ENCODE measurements around the gene ARF3. TPM values are rescaled to one million over a fixed set of nuclear protein-coding genes. Genes with fewer than 3 reads are reported as not detected.

Gene ARF3
- total and polyA plus RNA-seq, 2 experiments from 2014 or later = 65.0 to 87.7 TPM

DNA sequence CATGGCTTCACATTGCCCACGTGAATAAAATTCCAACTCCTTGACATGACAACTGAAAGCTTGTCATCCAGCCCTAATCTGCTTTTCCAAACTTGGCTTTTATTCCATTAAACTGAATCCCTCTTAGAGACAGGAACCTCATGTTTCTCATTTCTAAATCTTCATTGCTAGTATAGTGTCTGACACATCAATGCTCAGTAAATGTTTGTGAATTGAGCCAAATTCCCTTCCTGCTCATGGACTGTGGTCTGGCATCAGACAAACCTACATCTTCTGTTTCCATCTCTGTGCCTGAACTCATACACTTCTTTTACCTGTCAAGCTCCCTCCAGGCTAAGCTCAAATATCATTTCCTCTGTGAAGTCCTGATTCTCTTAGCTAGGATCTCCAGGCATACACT, 27.7 kb downstream of the ARF3 start:
- H3K27me3 ChIP-seq (replicated peaks; ENCODE audit: insufficient read depth) = no peaks in the 10 kb centered on the region
- H3K9ac ChIP-seq = no peak overlapping the region
- H3K9me2 ChIP-seq (ENCODE audit: insufficient read depth) = no peaks in the 10 kb centered on the region
- in situ Hi-C loops (cut with MboI) = no loop called here
- H3F3A ChIP-seq (ENCODE audit: insufficient read depth) = peaks cover 17% of the 10 kb centered on the region; the same call in 1 of the 2 replicates
- no peak overlapping the region for H2AFZ ChIP-seq
- H3K36me3 ChIP-seq (ENCODE audit: low read depth) = peaks cover 20% of the 10 kb centered on the region
- 39 to 52% methylated on average over 1 of the region's 1 CpG for WGBS, 2 experiments (ENCODE audit: low coverage in 1 of 2, low lambda C conversion rate in 2 of 2, missing lambda C conversion rate in 2 of 2)
- no peaks in the 10 kb centered on the region for H3K9me3 ChIP-seq (ENCODE audit: low read depth)
- H4K20me1 ChIP-seq (ENCODE audit: insufficient read depth) = no peaks in the 10 kb centered on the region
- H3K4me3 ChIP-seq = no peak overlapping the region
- H3K4me2 ChIP-seq (ENCODE audit: unreplicated experiment) = no peak overlapping the region
- peaks cover 7% of the 10 kb centered on the region for H3K79me2 ChIP-seq (ENCODE audit: insufficient read depth)
- 0 out of 2 replicates have a peak, but pooled peaks cover 4% of the 10 kb centered on the region for H3K4me1 ChIP-seq (ENCODE audit: insufficient read depth)
- no peak overlapping the region for H3K27ac ChIP-seq
- no peak for TF ChIP-seq EZH2 (IDR thresholded peaks at IDR 0.05; ENCODE audit: insufficient read depth, poor library complexity, severe bottlenecking)
- no peak for TF ChIP-seq EZH2phosphoT487 (IDR thresholded peaks at IDR 0.05; ENCODE audit: insufficient read depth, low read depth)
- DNase-seq = no peak

DNA sequence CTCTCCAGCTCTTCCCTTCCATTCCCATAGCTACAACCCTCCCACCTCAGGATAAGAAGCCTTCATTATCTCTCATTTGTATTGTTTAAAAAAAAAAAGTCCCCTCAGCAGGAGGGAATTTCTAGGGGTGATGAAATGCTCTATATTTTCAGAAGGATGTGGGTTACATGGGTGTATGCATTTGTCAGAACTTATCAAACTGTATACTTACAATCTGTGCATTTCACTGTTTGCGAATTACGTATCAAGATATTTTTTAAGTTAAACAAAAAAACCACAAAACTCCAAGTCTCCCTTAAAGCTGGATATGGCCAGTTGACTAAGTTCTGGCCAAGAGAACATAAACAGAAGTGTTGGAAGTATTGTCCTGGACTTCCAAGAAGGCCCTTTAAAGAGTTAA, 30.0 kb downstream of the ARF3 start:
- H4K20me1 ChIP-seq (ENCODE audit: insufficient read depth) = no peaks in the 10 kb centered on the region
- no peak for DNase-seq
- peaks cover 18% of the 10 kb centered on the region for H3K36me3 ChIP-seq (ENCODE audit: low read depth)
- H3K4me3 ChIP-seq = no peak overlapping the region
- H3K79me2 ChIP-seq (ENCODE audit: insufficient read depth) = no peaks in the 10 kb centered on the region
- TF ChIP-seq EZH2phosphoT487 (IDR thresholded peaks at IDR 0.05; ENCODE audit: insufficient read depth, low read depth) (no peak), EZH2 (IDR thresholded peaks at IDR 0.05; ENCODE audit: insufficient read depth, poor library complexity, severe bottlenecking) (no peak)
- no peak overlapping the region for H3K4me2 ChIP-seq (ENCODE audit: unreplicated experiment)
- H3K4me1 ChIP-seq (ENCODE audit: insufficient read depth) = peaks cover 10% of the 10 kb centered on the region; the same call in 1 of the 2 replicates
- H3K27me3 ChIP-seq (replicated peaks; ENCODE audit: insufficient read depth) = no peaks in the 10 kb centered on the region
- H3K9me3 ChIP-seq (ENCODE audit: low read depth) = no peaks in the 10 kb centered on the region
- WGBS, 2 experiments (ENCODE audit: low coverage in 1 of 2, low lambda C conversion rate in 2 of 2, missing lambda C conversion rate in 2 of 2) = 94 to 98% methylated on average over 2 of the region's 2 CpGs
- H3K9me2 ChIP-seq (ENCODE audit: insufficient read depth) = no peaks in the 10 kb centered on the region
- H3K27ac ChIP-seq = no peak overlapping the region
- peaks cover 17% of the 10 kb centered on the region; the same call in 1 of the 2 replicates for H3F3A ChIP-seq (ENCODE audit: insufficient read depth)
- in situ Hi-C loops (cut with MboI) = no loop called here
- no peak overlapping the region for H2AFZ ChIP-seq
- H3K9ac ChIP-seq = no peak overlapping the region

DNA sequence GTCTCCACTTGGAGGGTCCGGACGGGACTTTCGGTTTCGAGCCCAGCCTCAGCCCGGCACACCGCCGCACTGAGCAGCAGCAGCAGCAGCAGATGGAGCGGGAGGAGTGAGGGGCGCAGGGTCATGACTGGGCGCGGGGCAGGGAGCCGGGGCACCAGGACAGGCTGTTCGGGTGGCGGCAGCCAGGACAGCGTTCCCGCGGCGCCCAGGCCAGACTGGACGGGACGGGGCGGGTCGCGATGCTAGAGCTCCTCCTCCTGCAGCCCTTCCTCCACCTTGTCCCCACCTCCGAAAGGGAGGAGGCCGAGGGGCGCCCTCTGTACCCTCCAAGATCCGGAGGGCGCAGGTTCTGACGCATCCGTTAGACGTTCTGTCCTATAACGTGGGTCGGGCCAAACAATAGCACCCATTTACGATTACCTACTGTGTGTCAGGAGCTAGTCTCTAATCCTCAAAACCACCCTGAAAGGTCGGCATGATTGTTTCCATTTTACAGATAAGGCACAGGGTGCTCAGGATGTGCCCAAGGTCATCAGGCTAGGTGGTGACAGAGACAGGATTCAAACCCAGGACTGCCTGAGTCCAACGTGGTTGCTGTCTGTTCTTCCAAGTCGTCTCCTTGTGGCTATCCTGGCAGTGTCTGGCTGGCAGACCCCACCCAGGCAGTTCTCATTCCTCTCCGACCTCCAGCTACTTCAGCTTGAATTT, 31.8 kb downstream of the ARF3 start, which contains the start of gene FKBP11:
Gene FKBP11, minus strand, starts transcription at position 189 of the 708 bp plus-strand sequence. Its CDS starts 64 bp downstream, at position 125.
- H3K9ac ChIP-seq = peak within 1 kb of the TSS; percentile 97
- no peaks in the 10 kb centered on the region for H3K9me2 ChIP-seq (ENCODE audit: insufficient read depth)
- H2AFZ ChIP-seq = peak within 1 kb of the TSS; percentile 74
- in situ Hi-C loops (cut with MboI) = no loop called here
- DNase-seq = peak; percentile 84
- peaks cover 10% of the 10 kb centered on the region; the same call in 1 of the 2 replicates for H3K4me1 ChIP-seq (ENCODE audit: insufficient read depth)
- H3F3A ChIP-seq (ENCODE audit: insufficient read depth) = peaks cover 17% of the 10 kb centered on the region; the same call in 1 of the 2 replicates
- H3K27me3 ChIP-seq (replicated peaks; ENCODE audit: insufficient read depth) = no peaks in the 10 kb centered on the region
- no peaks in the 10 kb centered on the region for H3K9me3 ChIP-seq (ENCODE audit: low read depth)
- no peaks in the 10 kb centered on the region for H3K79me2 ChIP-seq (ENCODE audit: insufficient read depth)
- peak within 1 kb of the TSS; percentile 89 for H3K4me2 ChIP-seq (ENCODE audit: unreplicated experiment)
- peaks cover 28% of the 10 kb centered on the region for H3K36me3 ChIP-seq (ENCODE audit: low read depth)
- H3K27ac ChIP-seq = peak within 1 kb of the TSS; percentile 46
- 3 to 4% methylated on average over 38 of the region's 38 CpGs for WGBS, 2 experiments (ENCODE audit: low coverage in 1 of 2, low lambda C conversion rate in 2 of 2, missing lambda C conversion rate in 2 of 2)
- TF ChIP-seq EZH2phosphoT487 (IDR thresholded peaks at IDR 0.05; ENCODE audit: insufficient read depth, low read depth) = no peak
- no peak for TF ChIP-seq EZH2 (IDR thresholded peaks at IDR 0.05; ENCODE audit: insufficient read depth, poor library complexity, severe bottlenecking)
- H3K4me3 ChIP-seq = peak within 1 kb of the TSS; percentile 97
- H4K20me1 ChIP-seq (ENCODE audit: insufficient read depth) = no peaks in the 10 kb centered on the region

DNA sequence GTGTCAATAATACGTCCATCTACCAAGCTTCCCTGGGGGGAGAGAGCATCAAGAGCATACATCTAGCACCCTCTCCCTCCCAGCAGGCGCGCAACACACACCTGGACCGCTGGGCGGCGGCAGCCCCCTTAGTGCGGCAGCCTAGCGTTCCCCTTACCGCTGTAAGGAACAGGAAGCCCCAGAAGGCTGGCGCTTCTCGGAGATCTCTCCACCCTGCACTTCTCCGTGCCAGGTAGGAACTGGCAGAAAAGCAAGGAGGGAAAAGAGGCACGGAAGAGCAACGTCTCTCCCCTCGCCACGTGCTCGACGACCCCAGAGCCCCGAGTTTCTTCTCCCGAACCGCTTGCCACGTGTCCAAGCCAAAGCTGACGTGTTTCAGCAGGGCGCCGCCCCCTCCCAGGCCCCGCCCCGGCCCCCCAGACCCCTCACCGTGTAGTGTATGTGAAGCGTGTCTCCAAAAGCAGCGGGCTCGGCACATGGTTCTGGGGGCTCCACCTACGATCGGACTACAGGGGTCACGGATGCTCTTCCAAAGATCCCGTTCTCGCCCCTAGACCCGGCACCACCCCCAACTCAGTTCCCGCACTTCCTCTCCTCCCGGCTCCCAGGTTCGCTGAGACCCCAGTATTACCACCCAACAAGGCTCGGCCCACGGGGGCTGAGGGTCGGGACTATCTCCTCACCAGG, 32.5 kb downstream of the ARF3 start:
- peak; percentile 68 for DNase-seq
- peaks cover 23% of the 10 kb centered on the region for H3K36me3 ChIP-seq (ENCODE audit: low read depth)
- no peaks in the 10 kb centered on the region for H3K9me3 ChIP-seq (ENCODE audit: low read depth)
- no peak for TF ChIP-seq EZH2 (IDR thresholded peaks at IDR 0.05; ENCODE audit: insufficient read depth, poor library complexity, severe bottlenecking)
- no peak for TF ChIP-seq EZH2phosphoT487 (IDR thresholded peaks at IDR 0.05; ENCODE audit: insufficient read depth, low read depth)
- peak overlapping the region; percentile 89 for H3K4me2 ChIP-seq (ENCODE audit: unreplicated experiment)
- 2 to 4% methylated on average over 36 to 38 of the region's 43 CpGs for WGBS, 2 experiments (ENCODE audit: low coverage in 1 of 2, low lambda C conversion rate in 2 of 2, missing lambda C conversion rate in 2 of 2)
- H3K4me1 ChIP-seq (ENCODE audit: insufficient read depth) = peaks cover 10% of the 10 kb centered on the region; the same call in 1 of the 2 replicates
- no peaks in the 10 kb centered on the region for H3K27me3 ChIP-seq (replicated peaks; ENCODE audit: insufficient read depth)
- peak overlapping the region; percentile 46 for H3K27ac ChIP-seq
- H3K9me2 ChIP-seq (ENCODE audit: insufficient read depth) = no peaks in the 10 kb centered on the region
- no peaks in the 10 kb centered on the region for H4K20me1 ChIP-seq (ENCODE audit: insufficient read depth)
- no peaks in the 10 kb centered on the region for H3K79me2 ChIP-seq (ENCODE audit: insufficient read depth)
- H3K9ac ChIP-seq = peak overlapping the region; percentile 97
- in situ Hi-C loops (cut with MboI) = no loop called here
- H3F3A ChIP-seq (ENCODE audit: insufficient read depth) = peaks cover 17% of the 10 kb centered on the region; the same call in 1 of the 2 replicates
- peak overlapping the region; percentile 97 for H3K4me3 ChIP-seq
- H2AFZ ChIP-seq = peak overlapping the region; percentile 74

Measured in GM23248 (cell line).